ENCODE data around the gene ABCB8. TPM values are rescaled to one million over a fixed set of nuclear protein-coding genes. Genes with fewer than 3 reads are reported as not detected.

The ABCB8 gene
- total and polyA plus RNA-seq, 2 of the 8 experiments (the other 6 are each of a cell fraction or from before 2014, with no cell fraction given): 17.7 to 27.0 TPM

GRCh38 chr7:151045967-151046366 lies 17.7 kb downstream of the ABCB8 start:
- H3K79me2 ChIP-seq (ENCODE audit: control insufficient read depth in 1 of 2, insufficient read depth in 2 of 2, low read length in 2 of 2): no peaks in the 10 kb centered on the region
- FAIRE-seq (no peak), DNase-seq (ENCODE audit: low read depth in 1 of 2, low spot score in 2 of 2) (no peak)
- H2AK5ac ChIP-seq (ENCODE audit: low read depth, low read length): no peak overlapping the region
- no peak overlapping the region for H3K27ac ChIP-seq (ENCODE audit: low read depth, low read length)
- H2BK20ac ChIP-seq (ENCODE audit: low read length): no peak overlapping the region
- no peak overlapping the region for H3K14ac ChIP-seq (ENCODE audit: insufficient read length)
- no peak overlapping the region for H3K4ac ChIP-seq (replicated peaks; ENCODE audit: insufficient read length, low read depth, low read length)
- H3K9me3 ChIP-seq (ENCODE audit: insufficient read depth in 2 of 2, low read depth in 1 of 2, low read length in 1 of 2): no peaks in the 10 kb centered on the region
- H2BK15ac ChIP-seq (ENCODE audit: low read length): no peak overlapping the region
- no peak overlapping the region for H3K9ac ChIP-seq (replicated peaks in 1 of 4; ENCODE audit: extremely low read depth in 1 of 4, low read depth in 3 of 4, low read length in 3 of 4)
- H3K18ac ChIP-seq (ENCODE audit: extremely low read depth, low read length): no peak overlapping the region
- H4K20me1 ChIP-seq (replicated peaks in 1 of 2; ENCODE audit: control insufficient read depth in 1 of 2, insufficient read depth in 2 of 2, low read length in 2 of 2): peaks cover 2 to 8% of the 10 kb centered on the region in 2 experiments
- CTCF ChIA-PET (ENCODE audit: partially characterized antibody): interaction anchor here (1.1 to 3.5 kb wide), 5 partner anchors 11 to 65 kb away, joined by 3 to 20 read pairs (median 8); partner anchors contain the start of gene CDK5
- POLR2A ChIA-PET (ENCODE audit: partially characterized antibody): interaction anchor here (0.9 kb wide), 1 partner anchor 42 kb away, joined by 3 read pairs; no protein-coding TSS in a partner anchor
- no peak overlapping the region for H2BK120ac ChIP-seq (replicated peaks; ENCODE audit: low read depth, low read length)
- H4K91ac ChIP-seq (replicated peaks; ENCODE audit: insufficient read length, low read length): no peak overlapping the region
- H3K23ac ChIP-seq (ENCODE audit: insufficient read length): no peak overlapping the region
- TF ChIP-seq SP1 (IDR thresholded peaks at IDR 0.05; ENCODE audit: low read depth, low read length): no peak
- TF ChIP-seq POU5F1 (IDR thresholded peaks at IDR 0.05; ENCODE audit: low read depth, low read length): no peak
- no peak for TF ChIP-seq BACH1 (IDR thresholded peaks at IDR 0.05; ENCODE audit: low read length)
- TF ChIP-seq TAF7 (optimal IDR thresholded peaks at IDR 0.05; ENCODE audit: borderline replicate concordance, low read depth, low read length): no peak
- no peak for TF ChIP-seq CHD1 (IDR thresholded peaks at IDR 0.05; ENCODE audit: low read depth, low read length)
- TF ChIP-seq CBX8 (IDR thresholded peaks at IDR 0.05; ENCODE audit: borderline replicate concordance, low read depth, low read length): no peak
- no peak for TF ChIP-seq JUND (IDR thresholded peaks at IDR 0.05; ENCODE audit: low read length)
- no peak for TF ChIP-seq EP300 (IDR thresholded peaks at IDR 0.05; ENCODE audit: borderline replicate concordance in 1 of 2, low read depth in 2 of 2, low read length in 2 of 2)
- no peak for TF ChIP-seq CTBP2 (IDR thresholded peaks at IDR 0.05; ENCODE audit: borderline replicate concordance, insufficient read depth, insufficient read length, low read length)
- TF ChIP-seq TBP (IDR thresholded peaks at IDR 0.05; ENCODE audit: low read depth, low read length): no peak
- H4K8ac ChIP-seq (ENCODE audit: extremely low read depth, insufficient read depth, low read length): no peak overlapping the region
- H2BK12ac ChIP-seq (ENCODE audit: low read depth, low read length): no peak overlapping the region
- peaks cover 2% of the 10 kb centered on the region; the same call in 1 of the 2 replicates for H3K23me2 ChIP-seq (ENCODE audit: low read depth, low read length)
- H3K4me3 ChIP-seq (ENCODE audit: extremely low read depth in 1 of 4, insufficient read depth in 2 of 4, low read depth in 3 of 4, low read length in 4 of 4): no peak overlapping the region
- peaks cover 4 to 26% (median 17%) of the 10 kb centered on the region in 4 experiments for H3K27me3 ChIP-seq (replicated peaks in 1 of 4; ENCODE audit: control insufficient read depth in 3 of 4, extremely low read depth in 1 of 4, insufficient read depth in 3 of 4, low read length in 3 of 4)
- no peak overlapping the region for H2AFZ ChIP-seq (ENCODE audit: low read length)
- H3K56ac ChIP-seq (replicated peaks; ENCODE audit: insufficient read length, low read depth, low read length): no peak overlapping the region
- 84% methylated on average over 9 of the region's 9 CpGs; no CpG with 5 or more reads in 1 of the 2 experiments for WGBS, 2 experiments (ENCODE audit: extremely low coverage in 1 of 2, insufficient coverage in 1 of 2, insufficient read length in 1 of 2, insufficient replicate concordance in 2 of 2, low coverage in 1 of 2, low lambda C conversion rate in 2 of 2, missing lambda C conversion rate in 1 of 2)
- H4K5ac ChIP-seq (ENCODE audit: insufficient read length, low read depth, low read length): no peak overlapping the region
- no peaks in the 10 kb centered on the region for H3K36me3 ChIP-seq (ENCODE audit: control insufficient read depth in 2 of 4, insufficient read depth in 4 of 4, low read length in 3 of 4)
- H2BK5ac ChIP-seq (ENCODE audit: low read depth, low read length): no peak overlapping the region
- peaks cover 0 to 6% (median 3%) of the 10 kb centered on the region in 4 experiments; a peak in 3 of 7 replicates for H3K4me1 ChIP-seq (replicated peaks in 1 of 4; ENCODE audit: control insufficient read depth in 3 of 4, insufficient read depth in 4 of 4, low read length in 3 of 4)
- no peak overlapping the region for H3K4me2 ChIP-seq (ENCODE audit: insufficient read depth in 1 of 2, low read depth in 2 of 2, low read length in 2 of 2)
- no peaks in the 10 kb centered on the region for H3K79me1 ChIP-seq (ENCODE audit: low read depth, low read length)
